GM19463 (cell line): ENCODE data around the gene HCFC1.
A peak's percentile ranks its signal among the peaks of the same experiment; 100 is the strongest.

Experiments used
- ATAC-seq: cut with Tn5 transposase; IDR thresholded peaks from one replicate; pipeline ENCODE4 v1.9.1; 2021; ENCODE audit warnings: mild to moderate bottlenecking, moderate library complexity; ENCODE audit not compliant: unreplicated experiment

The HCFC1 gene

GRCh38 chrX:153974726-153975286 lies 3.2 kb upstream of the HCFC1 start:
- no peak for ATAC-seq

- ATAC-seq, result no peak
These were observed 2.5 kb upstream of the HCFC1 start for GRCh38 chrX:153974003-153974725.

GRCh38 chrX:153973127-153974002 lies 1.7 kb upstream of the HCFC1 start:
- ATAC-seq, result no peak

GRCh38 chrX:153972368-153973126 lies 929 bp upstream of the HCFC1 start, which contains the start of gene TMEM187:
Gene TMEM187 (plus strand): TSS chrX:153972754. CDS start chrX:153982063, 9,309 bp downstream.
- peak; percentile 55 for ATAC-seq

GRCh38 chrX:153971124-153971449 lies 531 bp downstream of the HCFC1 start:
- peak; percentile 28 for ATAC-seq

- no peak for ATAC-seq
These were observed 1.1 kb downstream of the HCFC1 start for GRCh38 chrX:153970357-153971123.

GRCh38 chrX:153969904-153970356 lies 1.7 kb downstream of the HCFC1 start:
- ATAC-seq, result no peak

GRCh38 chrX:153969125-153969903 lies 2.3 kb downstream of the HCFC1 start:
- ATAC-seq, result no peak

GRCh38 chrX:153968754-153969124 lies 2.9 kb downstream of the HCFC1 start:
- ATAC-seq, result no peak

- ATAC-seq, result no peak
These were observed 3.4 kb downstream of the HCFC1 start for GRCh38 chrX:153968255-153968654.

- no peak for ATAC-seq
These were observed 3.9 kb downstream of the HCFC1 start for GRCh38 chrX:153967536-153968224.

GRCh38 chrX:153966841-153967535 lies 4.6 kb downstream of the HCFC1 start:
- no peak for ATAC-seq

GRCh38 chrX:153966283-153966688 lies 5.3 kb downstream of the HCFC1 start:
- ATAC-seq, result no peak

- ATAC-seq, result no peak
These were observed 6.2 kb downstream of the HCFC1 start for GRCh38 chrX:153965406-153965805.

- ATAC-seq, result no peak
These were observed 7.5 kb downstream of the HCFC1 start for GRCh38 chrX:153964105-153964504.

GRCh38 chrX:153963546-153963945 lies 8.1 kb downstream of the HCFC1 start:
- no peak for ATAC-seq

- no peak for ATAC-seq
These were observed 10.3 kb downstream of the HCFC1 start for GRCh38 chrX:153961292-153961691.

GRCh38 chrX:153960786-153961185 lies 10.8 kb downstream of the HCFC1 start:
- ATAC-seq, result no peak
